ENCODE results near the gene CYP26A1.

The CYP26A1 gene

DNA sequence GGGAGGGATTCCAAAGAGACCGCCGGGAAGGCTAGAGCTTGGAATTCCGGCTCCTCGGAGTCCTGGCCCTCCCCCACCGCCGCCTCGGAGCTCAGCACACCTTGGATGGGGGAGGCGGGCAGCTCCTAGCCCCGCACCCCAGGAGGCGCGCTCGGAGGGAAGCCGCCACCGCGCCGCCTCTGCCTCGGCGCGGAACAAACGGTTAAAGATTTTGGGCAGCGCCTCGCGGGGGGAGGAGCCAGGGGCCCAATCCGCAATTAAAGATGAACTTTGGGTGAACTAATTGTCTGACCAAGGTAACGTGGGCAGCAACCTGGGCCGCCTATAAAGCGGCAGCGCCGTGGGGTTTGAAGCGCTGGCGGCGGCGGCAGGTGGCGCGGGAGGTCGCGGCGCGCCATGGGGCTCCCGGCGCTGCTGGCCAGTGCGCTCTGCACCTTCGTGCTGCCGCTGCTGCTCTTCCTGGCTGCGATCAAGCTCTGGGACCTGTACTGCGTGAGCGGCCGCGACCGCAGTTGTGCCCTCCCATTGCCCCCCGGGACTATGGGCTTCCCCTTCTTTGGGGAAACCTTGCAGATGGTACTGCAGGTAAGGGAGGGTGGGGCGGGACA lies at the start of gene CYP26A1:
TSS of gene CYP26A1 (plus strand) at position 355 of the 608 bp plus-strand sequence. CDS start at position 397, 42 bp downstream.
- no peak for FAIRE-seq
- DNase-seq (ENCODE audit: insufficient read length, low spot score): no peak

DNA sequence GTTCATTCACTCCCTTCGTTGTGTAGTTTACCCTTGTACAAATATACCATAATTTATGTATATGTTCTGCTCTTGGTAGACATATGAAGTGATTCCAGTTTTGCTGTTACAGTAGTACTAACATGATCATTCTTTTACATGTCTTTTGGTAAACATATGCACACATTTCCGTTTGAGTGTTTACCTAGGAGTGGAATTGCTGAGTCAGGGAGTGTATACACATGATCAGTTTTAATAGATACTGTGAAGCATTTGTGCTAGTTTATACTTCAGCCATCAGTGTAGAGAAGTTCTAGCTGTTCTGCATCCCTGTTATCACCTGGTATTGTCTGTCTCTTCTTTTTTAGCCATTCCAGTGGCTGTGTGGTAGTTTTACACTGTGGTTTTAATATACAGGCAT lies 47.6 kb upstream of the CYP26A1 start:
- FAIRE-seq: no peak
- DNase-seq (ENCODE audit: insufficient read length, low spot score): no peak

GRCh38 chr10:93027508-93027907 lies 46.2 kb upstream of the CYP26A1 start:
- FAIRE-seq (no peak), DNase-seq (ENCODE audit: insufficient read length, low spot score) (no peak)

GRCh38 chr10:93028883-93029282 lies 44.8 kb upstream of the CYP26A1 start:
- FAIRE-seq (no peak), DNase-seq (ENCODE audit: insufficient read length, low spot score) (no peak)

- DNase-seq (ENCODE audit: insufficient read length, low spot score) (no peak), FAIRE-seq (no peak)
These were observed 43.3 kb upstream of the CYP26A1 start for GRCh38 chr10:93030409-93030808.

DNA sequence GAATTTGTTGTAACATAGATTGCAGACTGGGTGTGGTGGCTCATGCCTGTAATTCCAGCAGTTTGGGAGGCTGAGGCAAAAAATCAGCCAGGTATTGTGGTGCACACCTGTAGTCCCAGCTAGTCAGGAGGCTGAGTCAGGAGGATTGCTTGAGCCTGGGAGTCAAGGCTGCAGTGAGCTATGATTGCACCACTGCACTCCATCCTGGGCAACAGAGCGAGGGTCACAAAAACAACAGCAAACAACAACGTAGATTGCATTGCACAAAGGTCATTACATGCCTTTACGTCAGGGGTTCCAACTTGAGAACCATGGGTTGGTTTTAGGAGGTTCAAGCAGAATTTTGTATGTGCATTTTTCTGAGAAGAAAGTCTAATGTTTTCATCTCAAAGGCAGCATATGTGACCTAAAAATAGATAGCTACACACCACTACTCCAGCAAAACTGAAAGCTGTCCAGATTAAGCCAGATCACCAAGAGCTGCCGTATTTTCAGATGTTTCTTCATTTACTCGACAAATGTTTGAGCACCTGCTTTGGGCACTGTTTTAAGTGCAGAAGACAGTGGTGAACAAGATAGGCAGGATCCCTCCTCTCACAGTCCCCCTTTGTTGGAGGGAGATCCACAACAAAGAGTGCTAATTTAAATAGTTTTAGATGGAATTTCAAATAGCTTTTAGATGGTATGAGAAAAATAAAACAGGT lies 41.4 kb upstream of the CYP26A1 start:
- DNase-seq (ENCODE audit: insufficient read length, low spot score): no peak

GRCh38 chr10:93032809-93033137 lies 40.9 kb upstream of the CYP26A1 start:
- DNase-seq (ENCODE audit: insufficient read length, low spot score) (no peak), FAIRE-seq (no peak)

More for the DNA sequence above, 41.4 kb upstream of the CYP26A1 start:
- FAIRE-seq: no peak

DNA sequence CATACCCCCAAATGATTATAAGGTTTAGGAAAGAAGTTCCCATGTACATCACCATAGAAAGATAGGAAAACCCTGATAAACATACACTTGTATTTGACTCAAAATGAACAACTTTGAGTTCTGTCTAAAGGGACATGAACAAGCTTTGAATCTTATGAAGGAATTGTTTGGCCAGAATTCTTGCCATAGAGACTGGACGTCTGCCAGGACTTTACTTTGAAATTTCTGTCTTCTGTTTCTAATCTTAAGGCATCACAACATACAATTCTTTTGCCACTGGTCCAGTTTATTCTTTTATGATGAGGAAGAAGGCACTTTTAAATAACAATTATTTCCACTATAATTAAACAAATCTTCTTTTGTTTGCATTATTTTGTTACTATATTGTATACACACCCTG lies 39.3 kb upstream of the CYP26A1 start:
- FAIRE-seq (no peak), DNase-seq (ENCODE audit: insufficient read length, low spot score) (no peak)

GRCh38 chr10:93039110-93039509 lies 34.6 kb upstream of the CYP26A1 start:
- DNase-seq (ENCODE audit: insufficient read length, low spot score) (no peak), FAIRE-seq (no peak)

- DNase-seq (ENCODE audit: insufficient read length, low spot score): peak; percentile 9
- FAIRE-seq: no peak
These were observed 34.0 kb upstream of the CYP26A1 start for GRCh38 chr10:93039721-93040120.

DNA sequence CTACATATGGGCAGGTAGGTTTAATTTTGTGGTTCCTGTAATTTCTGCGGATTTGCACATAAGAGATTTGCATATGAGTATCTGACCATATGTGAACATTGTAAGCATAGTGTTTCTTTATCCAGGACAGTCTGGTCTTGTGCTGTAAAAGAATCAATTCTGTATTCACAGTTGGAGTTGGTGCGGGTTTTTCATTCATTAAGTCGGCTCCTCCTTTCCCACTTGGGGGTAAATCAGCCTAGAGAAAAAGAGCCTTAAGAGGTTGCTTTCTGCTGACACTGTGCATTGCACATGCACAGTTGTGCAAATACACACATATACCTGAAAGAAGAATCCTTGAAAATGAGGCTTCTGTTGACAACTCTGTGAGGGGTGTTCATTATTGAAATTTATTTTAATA lies 19.2 kb upstream of the CYP26A1 start:
- FAIRE-seq: no peak
- DNase-seq (ENCODE audit: insufficient read length, low spot score): no peak

GRCh38 chr10:93058139-93058538 lies 15.6 kb upstream of the CYP26A1 start:
- no peak for DNase-seq (ENCODE audit: insufficient read length, low spot score)
- no peak for FAIRE-seq

GRCh38 chr10:93059975-93060886 lies 13.5 kb upstream of the CYP26A1 start, which contains the start of gene CYP26C1:
CYP26C1 (plus strand) TSS chr10:93060798; CDS start chr10:93061264, 466 bp downstream.
- DNase-seq (ENCODE audit: insufficient read length, low spot score) (no peak), FAIRE-seq (no peak)

GRCh38 chr10:93060887-93061593 lies 12.7 kb upstream of the CYP26A1 start:
- no peak for FAIRE-seq

DNA sequence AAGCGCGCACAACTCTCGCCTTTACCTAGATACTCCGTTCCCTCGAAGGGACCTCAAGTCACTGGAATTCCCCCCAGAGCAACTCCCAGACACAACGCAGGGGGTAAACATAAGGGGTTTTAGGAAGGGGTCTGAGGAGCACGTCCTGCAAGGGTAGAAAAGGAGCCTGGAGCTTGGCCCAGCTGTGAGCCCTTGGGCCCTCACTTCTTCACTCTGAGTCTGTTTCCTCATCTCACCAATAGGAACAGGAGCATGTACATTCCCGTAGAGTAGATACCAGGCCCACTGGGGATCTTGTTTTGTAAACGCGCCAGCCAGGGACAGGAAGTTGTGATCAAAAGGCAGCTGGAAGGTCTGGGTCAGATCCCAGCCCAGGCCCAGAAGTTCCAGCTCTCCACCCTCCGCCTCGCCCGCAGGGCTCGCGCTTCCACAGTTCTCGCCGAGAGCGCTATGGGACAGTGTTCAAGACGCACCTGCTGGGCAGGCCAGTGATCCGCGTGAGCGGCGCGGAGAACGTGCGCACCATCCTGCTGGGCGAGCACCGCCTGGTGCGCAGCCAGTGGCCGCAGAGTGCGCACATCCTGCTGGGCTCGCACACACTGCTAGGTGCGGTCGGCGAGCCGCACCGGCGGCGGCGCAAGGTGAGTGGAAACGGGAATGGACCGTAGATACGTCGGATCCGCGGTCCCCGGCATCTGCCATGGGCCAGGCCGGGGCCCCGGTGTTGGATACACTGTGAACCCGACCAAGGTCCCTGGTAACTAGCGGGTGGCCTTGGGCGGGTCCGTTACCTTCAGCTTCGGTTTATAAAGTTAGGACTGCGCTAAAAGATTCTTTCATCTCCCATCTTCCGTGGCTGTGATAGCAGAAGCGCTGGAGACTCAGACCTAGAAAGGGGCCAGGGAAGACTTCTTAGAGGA lies 11.8 kb upstream of the CYP26A1 start:
- FAIRE-seq: no peak

More at GRCh38 chr10:93060887-93061593, 12.7 kb upstream of the CYP26A1 start:
- no peak for DNase-seq (ENCODE audit: insufficient read length, low spot score)

GRCh38 chr10:93062514-93063143 lies 11.1 kb upstream of the CYP26A1 start:
- FAIRE-seq (no peak), DNase-seq (ENCODE audit: insufficient read length, low spot score) (no peak)

More for the DNA sequence above, 11.8 kb upstream of the CYP26A1 start:
- DNase-seq (ENCODE audit: insufficient read length, low spot score): no peak

- no peak for FAIRE-seq
- DNase-seq (ENCODE audit: insufficient read length, low spot score): no peak
These were observed 10.3 kb upstream of the CYP26A1 start for GRCh38 chr10:93063144-93063976.

GRCh38 chr10:93063977-93064660 lies 9.6 kb upstream of the CYP26A1 start:
- DNase-seq (ENCODE audit: insufficient read length, low spot score) (no peak), FAIRE-seq (no peak)
